Erythroblast (primary cell): ENCODE results near the gene STMN3.

Experiments
- GATA1 ChIP-seq: IDR thresholded peaks from 2 replicates; pipeline ENCODE4 v1.6.1; 2011; ENCODE audit warnings: low read depth, mild to moderate bottlenecking, control low read depth, low read length, moderate library complexity
- POLR2A ChIP-seq: IDR thresholded peaks from 2 replicates; pipeline ENCODE4 v1.6.1; 2011; ENCODE audit warnings: mild to moderate bottlenecking, low read length

DNA sequence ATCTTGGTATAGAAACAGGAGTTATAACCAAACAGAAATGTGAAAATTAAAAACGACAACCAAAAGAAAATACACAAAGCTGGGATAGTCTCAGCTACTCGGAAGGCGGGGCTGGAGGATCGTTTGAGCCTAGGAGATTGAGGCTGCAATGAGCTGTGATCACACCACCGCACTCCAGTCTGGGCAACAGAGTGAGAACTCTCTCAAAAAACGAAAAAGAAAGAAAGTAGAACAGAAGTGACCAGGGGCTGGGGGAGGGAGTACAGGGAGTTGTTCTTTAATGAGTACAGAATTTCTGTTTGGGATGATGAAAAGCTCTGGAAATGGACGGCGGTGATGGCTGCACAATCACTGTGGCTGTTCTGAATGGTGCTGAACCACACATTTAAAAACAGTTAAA is 32.2 kb downstream of the STMN3 start:
- no peak for TF ChIP-seq POLR2A
- TF ChIP-seq GATA1, result no peak
